ENCODE results near the gene ABLIM3. TPM values are rescaled to one million over a fixed set of nuclear protein-coding genes. Genes with fewer than 3 reads are reported as not detected.

Gene ABLIM3
- total RNA-seq, 1 donor from 2014 or later = 3.6 TPM

GRCh38 chr5:149280124-149280523, 138.8 kb downstream of the ABLIM3 start:
- Mint-ChIP-seq H3K4me1 (ENCODE audit: unreplicated experiment) (peaks cover 89% of the 10 kb centered on the region), H3K27me3 (ENCODE audit: unreplicated experiment) (peaks cover 18% of the 10 kb centered on the region)
- DNase-seq (ENCODE audit: low spot score) = no peak

DNA sequence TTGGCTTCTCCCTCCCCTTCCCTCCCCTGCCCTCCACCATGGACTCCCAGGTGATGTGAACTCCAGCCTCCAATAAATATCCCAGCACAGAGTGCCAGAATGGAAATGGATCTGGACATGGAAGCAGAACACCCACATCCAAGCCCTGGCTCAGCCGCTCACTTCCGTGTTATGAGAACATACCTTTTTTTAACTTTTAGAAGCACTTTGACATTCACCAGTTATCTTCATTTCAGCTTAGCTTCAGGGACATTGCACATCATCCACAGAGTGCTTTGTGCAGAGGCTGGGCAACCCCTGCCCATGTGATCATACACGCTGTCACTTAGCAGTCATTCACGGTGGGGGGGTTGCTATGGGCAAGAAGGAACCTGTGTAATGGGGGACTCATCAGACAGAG, 139.5 kb downstream of the ABLIM3 start:
- Mint-ChIP-seq H3K9me3 (ENCODE audit: unreplicated experiment) (no peaks in the 10 kb centered on the region), H3K27me3 (ENCODE audit: unreplicated experiment) (peaks cover 18% of the 10 kb centered on the region)

More at GRCh38 chr5:149280124-149280523, 138.8 kb downstream of the ABLIM3 start:
- Mint-ChIP-seq H3K4me3 (ENCODE audit: unreplicated experiment) (peak overlapping the region; percentile 82), H3K9me3 (ENCODE audit: unreplicated experiment) (no peaks in the 10 kb centered on the region), H3K27ac (ENCODE audit: unreplicated experiment) (peak overlapping the region; percentile 75), H3K36me3 (ENCODE audit: low read depth, unreplicated experiment) (peaks cover 79% of the 10 kb centered on the region)
- TF ChIP-seq, protein P1, sequence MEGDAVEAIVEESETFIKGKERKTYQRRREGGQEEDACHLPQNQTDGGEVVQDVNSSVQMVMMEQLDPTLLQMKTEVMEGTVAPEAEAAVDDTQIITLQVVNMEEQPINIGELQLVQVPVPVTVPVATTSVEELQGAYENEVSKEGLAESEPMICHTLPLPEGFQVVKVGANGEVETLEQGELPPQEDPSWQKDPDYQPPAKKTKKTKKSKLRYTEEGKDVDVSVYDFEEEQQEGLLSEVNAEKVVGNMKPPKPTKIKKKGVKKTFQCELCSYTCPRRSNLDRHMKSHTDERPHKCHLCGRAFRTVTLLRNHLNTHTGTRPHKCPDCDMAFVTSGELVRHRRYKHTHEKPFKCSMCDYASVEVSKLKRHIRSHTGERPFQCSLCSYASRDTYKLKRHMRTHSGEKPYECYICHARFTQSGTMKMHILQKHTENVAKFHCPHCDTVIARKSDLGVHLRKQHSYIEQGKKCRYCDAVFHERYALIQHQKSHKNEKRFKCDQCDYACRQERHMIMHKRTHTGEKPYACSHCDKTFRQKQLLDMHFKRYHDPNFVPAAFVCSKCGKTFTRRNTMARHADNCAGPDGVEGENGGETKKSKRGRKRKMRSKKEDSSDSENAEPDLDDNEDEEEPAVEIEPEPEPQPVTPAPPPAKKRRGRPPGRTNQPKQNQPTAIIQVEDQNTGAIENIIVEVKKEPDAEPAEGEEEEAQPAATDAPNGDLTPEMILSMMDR (IDR thresholded peaks at IDR 0.05; ENCODE audit: unreplicated experiment) = no peak

DNA sequence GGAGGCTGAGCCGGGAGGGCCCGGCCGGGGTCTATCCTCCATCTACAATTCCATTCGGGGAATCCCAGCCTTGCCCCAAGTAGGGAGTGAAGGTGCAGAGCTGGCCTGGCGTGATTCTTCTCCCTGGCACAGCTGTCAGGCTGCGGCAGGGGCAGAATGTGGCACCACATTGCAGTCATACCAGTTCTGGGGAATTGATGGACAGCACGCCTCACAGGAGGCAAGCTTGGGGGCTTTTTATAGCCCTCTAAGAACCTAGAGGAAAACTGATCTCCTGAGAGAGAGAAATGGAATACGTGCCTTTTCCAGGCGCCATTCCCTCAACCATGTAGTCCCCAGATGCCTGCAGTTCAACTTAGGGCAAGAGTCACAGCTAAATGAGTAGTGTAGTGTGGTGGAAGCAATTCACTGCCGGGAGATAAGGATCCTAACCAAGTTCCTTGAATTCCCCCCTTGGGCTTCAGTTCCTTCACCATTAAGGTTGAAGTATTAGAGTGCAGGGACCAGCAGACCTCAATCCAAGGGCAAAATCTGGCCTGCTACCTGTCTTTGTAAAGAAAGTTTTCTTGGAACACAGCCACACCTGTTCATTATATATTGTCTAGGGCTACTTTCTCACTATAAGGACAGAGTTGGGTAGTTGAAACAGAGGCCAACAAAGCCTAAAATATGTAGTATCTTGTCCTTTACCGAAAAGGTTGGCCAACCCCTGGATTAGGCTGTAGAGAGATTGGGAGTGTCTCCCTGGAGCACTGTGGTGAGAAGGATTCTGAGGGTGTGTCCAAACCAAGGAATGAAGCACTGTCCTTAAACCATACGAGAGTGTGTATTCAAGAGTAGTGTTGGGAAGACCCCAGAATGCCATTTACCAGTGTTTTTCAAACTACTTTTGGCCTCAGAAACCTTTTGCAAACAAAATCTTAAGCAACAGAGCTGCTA, 141.0 kb downstream of the ABLIM3 start:
- peaks cover 78% of the 10 kb centered on the region for H3K36me3 Mint-ChIP-seq (ENCODE audit: low read depth, unreplicated experiment)
- peaks cover 16% of the 10 kb centered on the region for H3K27me3 Mint-ChIP-seq (ENCODE audit: unreplicated experiment)
- H3K9me3 Mint-ChIP-seq (ENCODE audit: unreplicated experiment) = no peaks in the 10 kb centered on the region

More for the DNA sequence above, 139.5 kb downstream of the ABLIM3 start:
- Mint-ChIP-seq H3K36me3 (ENCODE audit: low read depth, unreplicated experiment) (peaks cover 79% of the 10 kb centered on the region), H3K4me1 (ENCODE audit: unreplicated experiment) (peaks cover 89% of the 10 kb centered on the region), H3K4me3 (ENCODE audit: unreplicated experiment) (no peak overlapping the region), H3K27ac (ENCODE audit: unreplicated experiment) (peak overlapping the region; percentile 75)
- no peak for DNase-seq (ENCODE audit: low spot score)
- TF ChIP-seq, protein P1 (IDR thresholded peaks at IDR 0.05; ENCODE audit: unreplicated experiment) = no peak

DNA sequence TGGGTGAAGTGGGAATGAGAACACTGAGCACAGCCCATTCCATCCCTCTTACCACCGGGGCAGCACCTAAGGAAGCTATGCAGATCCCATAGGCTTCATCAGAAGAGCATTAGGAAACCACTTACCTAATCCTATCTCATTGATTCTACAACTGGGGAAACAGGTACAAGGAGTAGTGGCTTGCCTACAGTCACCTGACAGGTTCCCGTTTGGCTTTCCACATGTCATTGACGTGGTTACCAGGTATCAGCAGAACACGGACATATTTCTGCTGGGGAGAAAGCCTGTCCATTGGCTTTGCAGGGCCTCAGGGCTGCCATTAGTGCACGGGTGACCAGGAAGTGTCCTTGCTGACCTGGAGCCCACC, 141.7 kb downstream of the ABLIM3 start:
- Mint-ChIP-seq H3K27ac (ENCODE audit: unreplicated experiment) (peak overlapping the region; percentile 57), H3K36me3 (ENCODE audit: low read depth, unreplicated experiment) (peaks cover 72% of the 10 kb centered on the region), H3K4me3 (ENCODE audit: unreplicated experiment) (no peak overlapping the region), H3K4me1 (ENCODE audit: unreplicated experiment) (peaks cover 88% of the 10 kb centered on the region), H3K27me3 (ENCODE audit: unreplicated experiment) (peaks cover 14% of the 10 kb centered on the region), H3K9me3 (ENCODE audit: unreplicated experiment) (no peaks in the 10 kb centered on the region)
- TF ChIP-seq, protein P1 (IDR thresholded peaks at IDR 0.05; ENCODE audit: unreplicated experiment) = no peak
- no peak for DNase-seq (ENCODE audit: low spot score)

More for the DNA sequence above, 141.0 kb downstream of the ABLIM3 start:
- Mint-ChIP-seq H3K4me3 (ENCODE audit: unreplicated experiment) (peak overlapping the region; percentile 57), H3K27ac (ENCODE audit: unreplicated experiment) (peak overlapping the region; percentile 57), H3K4me1 (ENCODE audit: unreplicated experiment) (peaks cover 89% of the 10 kb centered on the region)
- TF ChIP-seq, protein P1 (IDR thresholded peaks at IDR 0.05; ENCODE audit: unreplicated experiment) = no peak
- no peak for DNase-seq (ENCODE audit: low spot score)
